ENCODE measurements around the gene STAC3.

Gene STAC3

GRCh38 chr12:57273516-57273915 lies 22.5 kb upstream of the STAC3 start:
- no peak for TF ChIP-seq POLR2AphosphoS5 (IDR thresholded peaks at IDR 0.05; ENCODE audit: borderline replicate concordance, low read depth, low read length)
- no peak for TF ChIP-seq EZH2 (IDR thresholded peaks at IDR 0.05)
- TF ChIP-seq FOXP2 (optimal IDR thresholded peaks at IDR 0.05; ENCODE audit: control extremely low read depth, extremely low read length, insufficient read depth), result no peak
- H3K27ac ChIP-seq, result peak overlapping the region; percentile 40; the same call in 1 of the 2 replicates
- peak overlapping the region; percentile 19 for H3K9ac ChIP-seq (ENCODE audit: insufficient read length)
- H3K36me3 ChIP-seq (ENCODE audit: insufficient read depth, low read length), result peaks cover 57% of the 10 kb centered on the region
- H3K4me3 ChIP-seq, result no peak overlapping the region
- H3K9me3 ChIP-seq (ENCODE audit: low read depth, low read length), result no peaks in the 10 kb centered on the region
- DNase-seq (ENCODE audit: low read depth, low spot score), result no peak

GRCh38 chr12:57272337-57273151 lies 21.6 kb upstream of the STAC3 start:
- TF ChIP-seq EZH2 (IDR thresholded peaks at IDR 0.05), result no peak
- no peak for TF ChIP-seq FOXP2 (optimal IDR thresholded peaks at IDR 0.05; ENCODE audit: control extremely low read depth, extremely low read length, insufficient read depth)
- TF ChIP-seq POLR2AphosphoS5 (IDR thresholded peaks at IDR 0.05; ENCODE audit: borderline replicate concordance, low read depth, low read length), result no peak
- Histone ChIP-seq H3K36me3 (ENCODE audit: insufficient read depth, low read length) (peaks cover 55% of the 10 kb centered on the region), H3K27ac (peak overlapping the region; percentile 40; the same call in 1 of the 2 replicates), H3K4me3 (no peak overlapping the region), H3K9ac (ENCODE audit: insufficient read length) (peak overlapping the region; percentile 19), H3K9me3 (ENCODE audit: low read depth, low read length) (no peaks in the 10 kb centered on the region)
- DNase-seq (ENCODE audit: low read depth, low spot score), result no peak

GRCh38 chr12:57270966-57271470 lies 20.0 kb upstream of the STAC3 start:
- TF ChIP-seq EZH2 (IDR thresholded peaks at IDR 0.05), result no peak
- TF ChIP-seq FOXP2 (optimal IDR thresholded peaks at IDR 0.05; ENCODE audit: control extremely low read depth, extremely low read length, insufficient read depth), result no peak
- no peak for TF ChIP-seq POLR2AphosphoS5 (IDR thresholded peaks at IDR 0.05; ENCODE audit: borderline replicate concordance, low read depth, low read length)
- no peak overlapping the region for H3K27ac ChIP-seq
- no peaks in the 10 kb centered on the region for H3K9me3 ChIP-seq (ENCODE audit: low read depth, low read length)
- DNase-seq (ENCODE audit: low read depth, low spot score), result no peak
- peaks cover 57% of the 10 kb centered on the region for H3K36me3 ChIP-seq (ENCODE audit: insufficient read depth, low read length)
- H3K9ac ChIP-seq (ENCODE audit: insufficient read length), result no peak overlapping the region
- H3K4me3 ChIP-seq, result no peak overlapping the region

- Histone ChIP-seq H3K27ac (no peak overlapping the region), H3K9me3 (ENCODE audit: low read depth, low read length) (no peaks in the 10 kb centered on the region), H3K4me3 (no peak overlapping the region), H3K9ac (ENCODE audit: insufficient read length) (no peak overlapping the region), H3K36me3 (ENCODE audit: insufficient read depth, low read length) (peaks cover 55% of the 10 kb centered on the region)
- no peak for DNase-seq (ENCODE audit: low read depth, low spot score)
- no peak for TF ChIP-seq POLR2AphosphoS5 (IDR thresholded peaks at IDR 0.05; ENCODE audit: borderline replicate concordance, low read depth, low read length)
- no peak for TF ChIP-seq FOXP2 (optimal IDR thresholded peaks at IDR 0.05; ENCODE audit: control extremely low read depth, extremely low read length, insufficient read depth)
- TF ChIP-seq EZH2 (IDR thresholded peaks at IDR 0.05), result no peak
These were observed 17.3 kb upstream of the STAC3 start for GRCh38 chr12:57268264-57268663.

- no peaks in the 10 kb centered on the region for H3K9me3 ChIP-seq (ENCODE audit: low read depth, low read length)
- no peak for DNase-seq (ENCODE audit: low read depth, low spot score)
- H3K27ac ChIP-seq, result no peak overlapping the region
- TF ChIP-seq EZH2 (IDR thresholded peaks at IDR 0.05), result no peak
- no peak for TF ChIP-seq POLR2AphosphoS5 (IDR thresholded peaks at IDR 0.05; ENCODE audit: borderline replicate concordance, low read depth, low read length)
- TF ChIP-seq FOXP2 (optimal IDR thresholded peaks at IDR 0.05; ENCODE audit: control extremely low read depth, extremely low read length, insufficient read depth), result no peak
- H3K9ac ChIP-seq (ENCODE audit: insufficient read length), result no peak overlapping the region
- H3K36me3 ChIP-seq (ENCODE audit: insufficient read depth, low read length), result peaks cover 56% of the 10 kb centered on the region
- no peak overlapping the region for H3K4me3 ChIP-seq
These were observed 15.7 kb upstream of the STAC3 start for GRCh38 chr12:57266681-57267080.

GRCh38 chr12:57263096-57263495 lies 12.1 kb upstream of the STAC3 start:
- H3K4me3 ChIP-seq, result no peak overlapping the region
- H3K9ac ChIP-seq (ENCODE audit: insufficient read length), result no peak overlapping the region
- no peak for TF ChIP-seq FOXP2 (optimal IDR thresholded peaks at IDR 0.05; ENCODE audit: control extremely low read depth, extremely low read length, insufficient read depth)
- TF ChIP-seq POLR2AphosphoS5 (IDR thresholded peaks at IDR 0.05; ENCODE audit: borderline replicate concordance, low read depth, low read length), result no peak
- no peak for TF ChIP-seq EZH2 (IDR thresholded peaks at IDR 0.05)
- H3K27ac ChIP-seq, result no peak overlapping the region
- H3K9me3 ChIP-seq (ENCODE audit: low read depth, low read length), result no peaks in the 10 kb centered on the region
- H3K36me3 ChIP-seq (ENCODE audit: insufficient read depth, low read length), result peaks cover 58% of the 10 kb centered on the region
- no peak for DNase-seq (ENCODE audit: low read depth, low spot score)

GRCh38 chr12:57262126-57262822 lies 11.3 kb upstream of the STAC3 start:
- DNase-seq (ENCODE audit: low read depth, low spot score), result no peak
- Histone ChIP-seq H3K27ac (no peak overlapping the region; the same call in 1 of the 2 replicates), H3K9me3 (ENCODE audit: low read depth, low read length) (no peaks in the 10 kb centered on the region), H3K36me3 (ENCODE audit: insufficient read depth, low read length) (peaks cover 58% of the 10 kb centered on the region), H3K9ac (ENCODE audit: insufficient read length) (no peak overlapping the region), H3K4me3 (no peak overlapping the region)
- no peak for TF ChIP-seq EZH2 (IDR thresholded peaks at IDR 0.05)
- no peak for TF ChIP-seq FOXP2 (optimal IDR thresholded peaks at IDR 0.05; ENCODE audit: control extremely low read depth, extremely low read length, insufficient read depth)
- no peak for TF ChIP-seq POLR2AphosphoS5 (IDR thresholded peaks at IDR 0.05; ENCODE audit: borderline replicate concordance, low read depth, low read length)

- DNase-seq (ENCODE audit: low read depth, low spot score), result no peak
- peaks cover 56% of the 10 kb centered on the region for H3K36me3 ChIP-seq (ENCODE audit: insufficient read depth, low read length)
These were observed 10.5 kb upstream of the STAC3 start for GRCh38 chr12:57261428-57261865.

More at GRCh38 chr12:57261428-57261865, 10.5 kb upstream of the STAC3 start:
- Histone ChIP-seq H3K27ac (no peak overlapping the region), H3K9me3 (ENCODE audit: low read depth, low read length) (no peaks in the 10 kb centered on the region), H3K9ac (ENCODE audit: insufficient read length) (no peak overlapping the region), H3K4me3 (no peak overlapping the region)
- no peak for TF ChIP-seq POLR2AphosphoS5 (IDR thresholded peaks at IDR 0.05; ENCODE audit: borderline replicate concordance, low read depth, low read length)
- TF ChIP-seq FOXP2 (optimal IDR thresholded peaks at IDR 0.05; ENCODE audit: control extremely low read depth, extremely low read length, insufficient read depth), result no peak
- TF ChIP-seq EZH2 (IDR thresholded peaks at IDR 0.05), result no peak

Data from SK-N-MC (cell line).